ENCODE data around the gene LUZP1.

The LUZP1 gene

GRCh38 chr1:23188434-23188884 lies 19.8 kb upstream of the LUZP1 start:
- DNase-seq, result no peak

GRCh38 chr1:23187637-23188036 lies 19.0 kb upstream of the LUZP1 start:
- DNase-seq, result no peak

- no peak for DNase-seq
Measured at GRCh38 chr1:23185381-23185780, 16.7 kb upstream of the LUZP1 start.

- DNase-seq, result peak; percentile 54
Measured at GRCh38 chr1:23184212-23184934, 15.7 kb upstream of the LUZP1 start.

GRCh38 chr1:23179862-23180261 lies 11.2 kb upstream of the LUZP1 start:
- DNase-seq, result no peak

- peak; percentile 35 for DNase-seq
Measured at GRCh38 chr1:23178950-23179349, 10.3 kb upstream of the LUZP1 start.

GRCh38 chr1:23178414-23178813 lies 9.8 kb upstream of the LUZP1 start:
- DNase-seq, result no peak

- DNase-seq, result peak; percentile 85
Measured at GRCh38 chr1:23177438-23178380, 9.1 kb upstream of the LUZP1 start.

- no peak for DNase-seq
Measured at GRCh38 chr1:23177031-23177430, 8.4 kb upstream of the LUZP1 start.

GRCh38 chr1:23174426-23175110 lies 5.9 kb upstream of the LUZP1 start:
- DNase-seq, result no peak

- no peak for DNase-seq
Measured at GRCh38 chr1:23171181-23171755, 2.6 kb upstream of the LUZP1 start.

- DNase-seq, result peak; percentile 88
Measured at GRCh38 chr1:23169727-23170335, 1.2 kb upstream of the LUZP1 start.

GRCh38 chr1:23169195-23169575 lies 529 bp upstream of the LUZP1 start:
- no peak for DNase-seq

GRCh38 chr1:23168079-23168444 lies 594 bp downstream of the LUZP1 start:
- DNase-seq, result no peak

- DNase-seq, result peak; percentile 80
Measured at GRCh38 chr1:23167353-23168078, 1.1 kb downstream of the LUZP1 start.

- no peak for DNase-seq
Measured at GRCh38 chr1:23166854-23167253, 1.8 kb downstream of the LUZP1 start.

- peak; percentile 19 for DNase-seq
Measured at GRCh38 chr1:23163395-23163794, 5.3 kb downstream of the LUZP1 start.

GRCh38 chr1:23159963-23160877 lies 8.4 kb downstream of the LUZP1 start:
- no peak for DNase-seq

- no peak for DNase-seq
Measured at GRCh38 chr1:23156940-23157339, 11.7 kb downstream of the LUZP1 start.

GRCh38 chr1:23152966-23153684 lies 15.5 kb downstream of the LUZP1 start:
- no peak for DNase-seq

Data from fibroblast of skin of scalp (primary cell).